Activated naive CD8-positive, alpha-beta T cell treated with anti-CD3 and anti-CD28 coated beads, Interleukin-2, amount 50 U/mL, for 24 hours (primary cell): ENCODE data around the gene CMTM2.

ENCODE experiments used
- ATAC-seq: fragments of 150-1000 bp; cut with Tn5 transposase; one replicate; pipeline ENCODE4 v1.10.0; 2021
- DNase-seq: peaks from one replicate; pipeline ENCODE4 v3.0.0; 2021
- H3K27ac Mint-ChIP-seq: one replicate; pipeline ENCODE4 v1.8.0; 2021; ENCODE audit warnings: mild to moderate bottlenecking, mixed read lengths
- H3K27me3 Mint-ChIP-seq: one replicate; pipeline ENCODE4 v1.8.0; 2021; ENCODE audit warnings: mixed read lengths
- H3K36me3 Mint-ChIP-seq: one replicate; pipeline ENCODE4 v1.8.0; 2021; ENCODE audit warnings: low read depth, mixed read lengths
- H3K4me1 Mint-ChIP-seq: one replicate; pipeline ENCODE4 v1.8.0; 2021; ENCODE audit warnings: mixed read lengths
- H3K4me3 Mint-ChIP-seq: one replicate; pipeline ENCODE4 v1.8.0; 2021; ENCODE audit warnings: mild to moderate bottlenecking, moderate library complexity, mixed read lengths
- H3K9me3 Mint-ChIP-seq: one replicate; pipeline ENCODE4 v1.8.0; 2021; ENCODE audit warnings: mixed read lengths

Gene CMTM2, protein sequence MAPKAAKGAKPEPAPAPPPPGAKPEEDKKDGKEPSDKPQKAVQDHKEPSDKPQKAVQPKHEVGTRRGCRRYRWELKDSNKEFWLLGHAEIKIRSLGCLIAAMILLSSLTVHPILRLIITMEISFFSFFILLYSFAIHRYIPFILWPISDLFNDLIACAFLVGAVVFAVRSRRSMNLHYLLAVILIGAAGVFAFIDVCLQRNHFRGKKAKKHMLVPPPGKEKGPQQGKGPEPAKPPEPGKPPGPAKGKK

DNA sequence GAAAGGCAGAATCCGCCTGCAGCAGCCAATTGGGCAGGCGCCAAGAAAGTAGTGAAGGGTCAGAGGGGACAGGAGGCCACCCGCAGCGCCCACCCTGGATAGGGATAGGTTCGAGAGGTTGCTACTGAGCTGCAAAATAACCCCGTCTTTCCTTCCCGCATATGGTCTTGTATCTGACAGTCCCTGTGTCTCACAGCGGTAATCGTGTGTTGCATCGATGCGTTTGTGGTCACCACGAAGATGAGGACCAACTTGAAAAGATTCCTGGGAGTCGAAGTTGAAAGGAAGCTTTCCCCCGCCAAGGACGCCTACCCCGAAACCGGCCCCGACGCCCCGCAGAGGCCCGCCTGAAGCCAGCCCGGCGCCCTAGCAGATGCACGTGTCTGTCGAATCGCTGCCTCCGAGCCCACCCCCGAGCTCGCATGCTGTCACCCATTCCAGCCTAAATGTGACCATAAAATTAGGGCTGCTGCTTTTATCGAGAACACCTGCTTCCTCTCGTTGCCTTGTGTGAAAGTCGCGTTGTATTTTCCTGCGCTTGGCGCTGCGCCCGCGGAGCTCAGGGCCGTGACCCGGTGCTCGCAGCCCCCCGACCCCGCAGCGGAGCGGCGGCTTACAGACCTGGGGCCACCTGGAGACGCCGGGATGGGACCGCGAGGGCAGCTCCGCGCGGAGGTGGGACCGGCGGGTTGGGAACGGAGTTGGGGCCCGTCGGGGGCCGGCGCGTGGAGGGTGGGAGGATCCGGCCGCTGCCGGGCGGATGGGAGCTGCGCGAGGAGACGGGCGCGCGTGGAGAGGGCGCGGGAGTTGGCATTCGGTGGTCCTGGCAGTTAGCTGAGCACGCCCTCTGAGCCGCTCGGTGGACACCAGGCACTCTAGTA is at the start of gene CMTM2:
Gene CMTM2 (plus strand): TSS at position 813 of the 881 bp plus-strand sequence. CDS start 145 bp downstream, outside the sequence.
- Mint-ChIP-seq H3K27me3 (peaks cover 38% of the 10 kb centered on the region), H3K4me3 (peak within 1 kb of the TSS; percentile 52), H3K27ac (no peak within 1 kb of the TSS), H3K36me3 (no peaks in the 10 kb centered on the region), H3K9me3 (no peaks in the 10 kb centered on the region), H3K4me1 (peaks cover 17% of the 10 kb centered on the region)
- ATAC-seq (no peak), DNase-seq (no peak)

GRCh38 chr16:66529475-66529874 is 49.8 kb upstream of the CMTM2 start:
- H3K4me3 Mint-ChIP-seq = no peak overlapping the region
- H3K36me3 Mint-ChIP-seq = no peaks in the 10 kb centered on the region
- DNase-seq = no peak

GRCh38 chr16:66534376-66534799 is 44.9 kb upstream of the CMTM2 start:
- no peaks in the 10 kb centered on the region for H3K36me3 Mint-ChIP-seq
- H3K9me3 Mint-ChIP-seq = no peaks in the 10 kb centered on the region
- no peaks in the 10 kb centered on the region for H3K27me3 Mint-ChIP-seq
- H3K4me3 Mint-ChIP-seq = no peak overlapping the region
- DNase-seq (no peak), ATAC-seq (no peak)
- H3K4me1 Mint-ChIP-seq = peaks cover 13% of the 10 kb centered on the region
- H3K27ac Mint-ChIP-seq = no peak overlapping the region

More at GRCh38 chr16:66529475-66529874, 49.8 kb upstream of the CMTM2 start:
- no peak overlapping the region for H3K27ac Mint-ChIP-seq
- peaks cover 29% of the 10 kb centered on the region for H3K4me1 Mint-ChIP-seq
- ATAC-seq = no peak
- no peaks in the 10 kb centered on the region for H3K9me3 Mint-ChIP-seq
- H3K27me3 Mint-ChIP-seq = no peaks in the 10 kb centered on the region

DNA sequence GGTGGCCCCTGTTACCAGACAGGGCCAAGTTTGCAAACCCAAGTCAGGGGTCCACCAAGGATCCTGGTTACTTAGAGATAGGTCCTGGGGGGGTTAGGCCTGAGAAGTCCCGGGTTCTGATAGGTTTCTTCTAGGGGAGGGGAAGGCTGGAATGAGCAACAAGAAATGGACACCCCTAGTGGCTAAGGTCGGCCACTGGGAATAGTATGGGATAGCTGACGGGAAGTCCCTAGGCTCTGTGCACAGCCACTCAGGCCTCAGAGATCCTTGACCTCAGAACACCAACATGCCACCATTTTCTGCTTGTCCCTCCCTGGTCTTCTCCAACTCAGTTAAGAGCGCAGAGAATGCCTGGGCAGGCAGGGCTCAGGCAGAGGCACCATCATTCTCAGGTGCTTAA is 42.7 kb upstream of the CMTM2 start:
- Mint-ChIP-seq H3K27ac (no peak overlapping the region), H3K4me3 (no peak overlapping the region), H3K27me3 (no peaks in the 10 kb centered on the region), H3K9me3 (no peaks in the 10 kb centered on the region), H3K4me1 (peaks cover 14% of the 10 kb centered on the region), H3K36me3 (no peaks in the 10 kb centered on the region)
- no peak for ATAC-seq
- no peak for DNase-seq

DNA sequence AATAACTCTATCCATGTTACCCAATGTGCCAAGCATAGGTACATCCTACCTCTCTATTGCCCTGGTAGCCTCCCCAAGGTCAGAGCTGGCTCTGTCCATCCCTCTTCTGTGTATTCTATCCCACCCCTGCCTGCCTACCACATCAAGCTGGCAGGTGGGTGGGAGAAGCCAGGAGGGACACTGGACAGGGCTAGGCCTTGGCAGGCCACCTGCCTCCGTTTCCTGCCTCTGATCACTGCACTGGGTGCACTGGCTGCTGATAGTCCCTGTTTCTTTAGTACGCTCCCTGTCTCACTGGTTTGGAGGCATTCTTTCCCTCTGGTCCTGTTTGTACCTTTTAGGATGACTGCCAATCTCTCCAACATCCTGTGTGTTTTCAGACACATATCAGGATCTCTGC is 42.0 kb upstream of the CMTM2 start:
- ATAC-seq (no peak), DNase-seq (no peak)
- H3K9me3 Mint-ChIP-seq = no peaks in the 10 kb centered on the region
- H3K27me3 Mint-ChIP-seq = no peaks in the 10 kb centered on the region
- H3K27ac Mint-ChIP-seq = no peak overlapping the region
- peaks cover 14% of the 10 kb centered on the region for H3K4me1 Mint-ChIP-seq
- H3K4me3 Mint-ChIP-seq = no peak overlapping the region
- H3K36me3 Mint-ChIP-seq = no peaks in the 10 kb centered on the region

- H3K27ac Mint-ChIP-seq = no peak overlapping the region
- no peaks in the 10 kb centered on the region for H3K27me3 Mint-ChIP-seq
- H3K36me3 Mint-ChIP-seq = no peaks in the 10 kb centered on the region
- no peaks in the 10 kb centered on the region for H3K9me3 Mint-ChIP-seq
- no peak overlapping the region for H3K4me3 Mint-ChIP-seq
- H3K4me1 Mint-ChIP-seq = peaks cover 15% of the 10 kb centered on the region
- no peak for DNase-seq
- no peak for ATAC-seq
These were observed 40.4 kb upstream of the CMTM2 start for GRCh38 chr16:66538910-66539309.

DNA sequence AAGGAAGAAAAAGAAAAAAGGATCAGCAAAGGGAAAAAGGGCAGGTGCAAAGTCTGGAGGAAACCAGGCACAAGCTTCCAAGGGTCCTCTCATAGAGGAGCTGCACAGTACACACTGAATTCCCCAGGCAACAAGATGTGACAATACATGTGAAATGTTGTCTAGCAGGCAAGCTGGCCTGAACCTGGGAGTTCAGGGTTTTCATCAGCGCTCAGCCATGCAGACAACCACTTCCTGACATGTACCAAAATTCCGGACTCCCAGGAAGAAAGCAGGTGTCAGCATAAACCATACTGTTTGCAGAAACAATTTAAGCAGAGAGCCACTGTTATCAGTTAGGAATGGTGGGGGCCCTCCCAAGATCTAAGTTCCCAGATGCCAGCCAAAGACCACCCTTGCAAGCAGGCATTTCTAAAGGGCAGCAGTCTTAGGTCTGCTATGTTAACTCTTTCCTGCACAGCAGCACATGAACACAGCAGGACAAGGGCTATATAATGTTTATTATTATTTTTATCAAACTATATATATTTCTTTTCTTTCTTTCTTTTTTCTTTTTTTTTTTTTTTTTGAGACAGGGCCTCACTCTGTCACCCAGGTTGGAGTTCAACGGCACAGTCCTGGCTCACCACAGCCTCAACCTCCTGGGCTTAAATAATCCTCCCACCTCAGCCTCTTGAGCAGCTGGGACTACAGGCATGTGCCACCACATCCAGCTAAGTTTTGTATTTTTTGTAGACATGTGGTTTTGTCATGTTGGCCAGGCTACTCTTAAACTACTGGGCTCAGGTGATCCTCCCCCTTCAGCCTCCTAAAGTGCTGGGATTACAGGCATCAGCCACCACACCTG is 39.4 kb upstream of the CMTM2 start:
- DNase-seq (no peak), ATAC-seq (no peak)
- Mint-ChIP-seq H3K27me3 (no peaks in the 10 kb centered on the region), H3K36me3 (no peaks in the 10 kb centered on the region), H3K4me3 (no peak overlapping the region), H3K4me1 (peaks cover 24% of the 10 kb centered on the region), H3K9me3 (no peaks in the 10 kb centered on the region), H3K27ac (no peak overlapping the region)

DNA sequence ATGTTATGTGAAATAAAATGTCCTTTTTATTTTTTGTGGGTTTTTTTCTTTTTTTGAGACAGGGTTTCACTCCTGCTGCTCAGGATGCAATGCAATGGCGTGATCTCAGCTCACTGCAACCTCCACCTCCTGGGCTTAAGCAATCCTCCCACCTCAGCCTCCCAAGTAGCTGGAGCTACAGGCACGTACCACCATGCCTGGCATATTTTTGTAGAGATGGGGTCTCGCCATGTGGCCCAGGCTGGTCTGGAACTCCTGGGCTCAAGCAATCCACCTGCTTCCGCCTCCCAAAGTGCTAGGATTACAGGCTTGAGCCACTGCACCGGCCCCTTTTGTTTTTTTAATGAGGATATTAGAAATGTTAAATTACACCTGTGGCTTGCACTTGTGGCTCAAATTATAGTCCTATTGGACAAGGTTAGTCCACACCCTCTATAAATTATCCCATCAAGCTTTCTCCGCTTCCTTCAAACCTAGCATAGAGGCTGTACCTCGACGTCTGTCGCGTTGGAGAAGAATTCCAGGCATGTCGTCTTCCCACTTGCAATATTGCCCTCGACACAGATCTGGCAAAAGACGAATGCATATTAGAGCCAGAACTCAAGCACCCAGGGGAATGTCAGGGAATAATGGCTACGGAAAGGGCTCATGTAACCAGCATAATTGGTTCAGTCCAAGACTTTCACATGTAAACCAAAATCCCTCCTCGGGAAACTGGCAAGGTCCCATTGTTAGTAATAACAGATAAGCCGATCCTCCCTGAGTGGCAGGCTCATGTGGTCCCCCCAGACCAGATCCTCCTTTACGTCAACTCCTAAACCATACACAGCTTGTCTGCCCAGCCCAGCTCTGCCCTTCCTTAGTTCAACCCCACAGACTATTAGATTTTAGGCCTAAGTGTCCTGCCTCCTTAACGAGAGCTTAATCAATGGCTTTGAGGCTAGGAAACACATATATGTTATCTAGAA is 37.6 kb upstream of the CMTM2 start:
- Mint-ChIP-seq H3K4me1 (peaks cover 32% of the 10 kb centered on the region), H3K36me3 (no peaks in the 10 kb centered on the region), H3K9me3 (no peaks in the 10 kb centered on the region), H3K4me3 (no peak overlapping the region), H3K27ac (no peak overlapping the region), H3K27me3 (no peaks in the 10 kb centered on the region)
- ATAC-seq = no peak
- no peak for DNase-seq

DNA sequence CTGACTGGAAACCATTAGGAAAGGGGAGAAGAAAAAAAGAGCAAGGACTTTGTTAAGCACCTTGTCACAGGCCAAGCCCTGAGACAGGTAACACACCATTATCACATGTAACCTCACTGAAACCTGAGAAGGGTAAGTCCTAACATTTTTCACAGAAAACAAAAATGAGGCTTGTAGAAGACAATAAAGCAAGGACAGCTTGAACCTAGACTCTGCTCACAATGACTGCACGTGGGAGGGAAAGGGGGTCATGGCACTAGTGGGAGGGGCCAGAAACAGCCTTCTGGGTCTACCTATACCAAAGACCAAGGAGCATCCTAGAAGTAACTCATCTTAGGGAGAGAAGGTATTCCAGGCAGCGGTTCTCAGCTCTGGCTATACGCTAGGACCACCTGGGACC is 36.9 kb upstream of the CMTM2 start:
- H3K4me1 Mint-ChIP-seq = peaks cover 36% of the 10 kb centered on the region
- ATAC-seq (no peak), DNase-seq (no peak)
- H3K4me3 Mint-ChIP-seq = no peak overlapping the region
- H3K9me3 Mint-ChIP-seq = no peaks in the 10 kb centered on the region
- no peaks in the 10 kb centered on the region for H3K27me3 Mint-ChIP-seq
- no peaks in the 10 kb centered on the region for H3K36me3 Mint-ChIP-seq
- no peak overlapping the region for H3K27ac Mint-ChIP-seq

GRCh38 chr16:66543541-66543940 is 35.7 kb upstream of the CMTM2 start:
- ATAC-seq (no peak), DNase-seq (no peak)
- H3K4me3 Mint-ChIP-seq = no peak overlapping the region
- H3K27ac Mint-ChIP-seq = peak overlapping the region; percentile 59
- no peaks in the 10 kb centered on the region for H3K9me3 Mint-ChIP-seq
- peaks cover 43% of the 10 kb centered on the region for H3K4me1 Mint-ChIP-seq
- no peaks in the 10 kb centered on the region for H3K27me3 Mint-ChIP-seq
- H3K36me3 Mint-ChIP-seq = no peaks in the 10 kb centered on the region

DNA sequence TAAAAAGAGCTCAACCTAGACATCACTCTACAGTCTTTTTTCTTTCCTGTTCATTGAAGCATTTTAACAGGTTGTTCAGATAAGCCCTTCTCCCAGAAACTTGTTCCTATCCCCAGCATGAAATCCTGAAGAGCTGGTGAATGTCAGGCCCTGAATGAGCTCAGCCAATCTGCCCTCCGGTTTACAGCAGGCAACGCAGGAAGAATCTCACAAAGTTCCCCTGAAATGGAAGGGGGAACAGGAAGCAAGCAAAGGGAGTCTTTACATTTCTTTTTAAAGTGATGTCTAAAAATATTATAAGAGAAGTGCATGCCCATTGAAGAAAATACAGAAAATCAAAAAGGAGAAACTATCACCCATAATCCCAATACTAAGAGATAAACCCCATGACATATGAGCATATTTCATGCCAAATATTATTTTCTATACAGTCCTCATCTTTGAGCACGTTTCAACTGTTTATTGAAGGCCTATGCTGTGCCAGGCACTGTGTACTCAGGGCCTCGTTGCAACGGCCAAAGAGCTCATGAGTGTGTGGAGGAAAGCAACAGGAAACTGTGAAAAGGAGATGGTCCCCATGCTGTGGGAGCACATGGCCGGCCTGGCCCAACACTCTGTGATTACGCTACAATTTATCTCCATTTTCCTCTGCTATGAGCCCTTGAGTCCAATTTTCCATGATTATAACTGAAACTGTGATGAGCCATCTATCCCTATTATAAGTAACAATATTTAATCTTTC is 35.1 kb upstream of the CMTM2 start:
- Mint-ChIP-seq H3K4me1 (peaks cover 46% of the 10 kb centered on the region), H3K27me3 (no peaks in the 10 kb centered on the region), H3K27ac (peak overlapping the region; percentile 59), H3K36me3 (no peaks in the 10 kb centered on the region), H3K4me3 (no peak overlapping the region), H3K9me3 (no peaks in the 10 kb centered on the region)
- ATAC-seq = no peak
- DNase-seq = no peak

- DNase-seq = no peak
- peaks cover 56% of the 10 kb centered on the region for H3K4me1 Mint-ChIP-seq
- no peaks in the 10 kb centered on the region for H3K9me3 Mint-ChIP-seq
- H3K27me3 Mint-ChIP-seq = peaks cover under 1% of the 10 kb centered on the region
- H3K27ac Mint-ChIP-seq = no peak overlapping the region
- H3K36me3 Mint-ChIP-seq = peaks cover under 1% of the 10 kb centered on the region
- ATAC-seq = no peak
- H3K4me3 Mint-ChIP-seq = no peak overlapping the region
These were observed 31.9 kb upstream of the CMTM2 start for GRCh38 chr16:66547101-66547989.
